Left forelimb (tissue), 1 donor: Measurements from ENCODE around the gene PBX1.
"Not testable (repeated sequence)": the region's sequence is repeated elsewhere in the genome, so short reads cannot be mapped to it uniquely, and the experiment has no call there.

Experiments used
- DNase-seq: peaks from one replicate; pipeline ENCODE4 v3.0.0-alpha.2; 2018; ENCODE audit warnings: low spot score

The PBX1 gene

DNA sequence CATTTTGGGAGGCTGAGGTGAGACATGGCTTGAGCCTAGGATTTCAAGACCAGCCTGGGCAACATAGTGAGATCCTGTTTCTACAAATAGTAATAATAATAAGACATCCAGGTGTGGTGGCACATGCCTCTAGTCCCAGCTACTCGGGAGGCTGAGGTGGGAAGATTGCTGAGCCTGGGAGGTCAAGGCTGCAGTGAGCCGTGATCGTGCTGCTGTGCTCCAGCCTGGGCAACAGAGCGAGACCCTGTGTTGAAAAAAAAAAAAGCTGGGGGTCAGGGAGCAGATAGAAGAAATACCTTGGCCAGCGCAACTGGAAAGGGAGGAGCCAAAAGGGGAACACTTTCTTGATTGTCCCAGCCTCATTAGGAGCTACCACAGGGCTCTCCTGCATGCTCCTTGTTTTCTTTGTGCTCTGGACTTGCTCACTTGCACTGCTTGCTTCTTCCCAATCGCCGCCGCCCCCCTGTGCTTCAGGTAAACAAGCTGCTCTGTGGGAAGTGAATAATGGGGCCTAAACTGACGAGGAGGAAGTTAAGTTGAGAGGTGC is 31.1 kb downstream of the PBX1 start:
- no peak for DNase-seq

DNA sequence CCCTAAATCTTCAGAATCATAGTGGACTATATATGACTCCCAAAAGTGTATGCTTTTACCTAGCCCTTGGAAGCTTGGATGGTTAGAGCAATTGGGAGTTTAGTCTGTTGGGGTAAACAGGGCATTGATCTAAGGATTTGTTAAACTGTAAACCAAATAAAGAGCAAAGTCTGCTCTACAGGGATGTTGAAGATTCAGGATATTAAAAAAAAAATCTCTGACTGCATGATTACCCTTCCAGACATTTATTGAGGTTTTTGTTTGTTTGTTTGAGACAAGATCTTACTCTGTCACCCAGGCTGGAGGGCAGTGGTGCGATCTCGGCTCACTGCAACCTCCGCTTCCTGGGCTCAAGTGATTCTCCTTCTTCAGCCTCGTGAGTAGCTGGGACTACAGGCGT is 31.6 kb downstream of the PBX1 start:
- DNase-seq, result no peak

DNA sequence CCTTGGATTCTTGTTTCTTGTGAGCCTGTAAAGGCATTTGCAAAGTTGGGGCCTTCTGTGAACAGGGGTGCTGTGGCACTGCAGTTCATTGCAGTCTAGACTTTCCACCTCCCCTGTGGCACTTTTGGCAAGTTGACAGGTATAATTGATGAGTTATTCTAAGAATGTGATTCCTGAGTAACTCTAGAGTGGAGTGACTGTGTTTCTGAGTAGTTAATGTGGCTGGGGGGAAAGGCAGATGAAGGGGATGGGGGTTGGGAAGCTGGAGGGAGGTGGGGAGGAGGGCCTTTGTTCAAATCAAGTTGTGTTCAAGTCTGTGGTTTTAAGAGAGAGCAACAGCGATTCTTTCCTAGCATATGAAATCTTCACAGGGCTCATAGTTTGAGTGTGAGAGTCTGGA is 32.9 kb downstream of the PBX1 start:
- DNase-seq, result no peak

DNA sequence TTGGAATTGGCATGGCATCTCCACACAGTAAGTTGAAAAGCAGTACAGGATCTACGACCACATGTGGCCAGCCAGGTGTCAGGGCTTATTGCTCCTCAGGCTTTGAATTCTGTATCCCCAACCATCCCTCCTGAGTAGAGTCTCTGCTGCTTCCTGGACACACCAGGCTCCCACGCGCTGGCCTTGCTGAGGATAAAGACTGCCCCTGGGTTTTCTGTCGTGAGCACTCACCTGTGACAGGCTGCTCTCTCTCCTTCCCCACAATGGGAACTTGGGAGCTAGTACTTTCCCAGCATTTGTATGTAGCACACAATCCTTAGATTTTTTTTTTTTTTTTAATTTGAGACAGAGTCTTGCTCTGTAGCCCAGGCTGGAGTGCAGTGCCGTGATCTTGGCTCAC is 33.6 kb downstream of the PBX1 start:
- DNase-seq, result no peak

DNA sequence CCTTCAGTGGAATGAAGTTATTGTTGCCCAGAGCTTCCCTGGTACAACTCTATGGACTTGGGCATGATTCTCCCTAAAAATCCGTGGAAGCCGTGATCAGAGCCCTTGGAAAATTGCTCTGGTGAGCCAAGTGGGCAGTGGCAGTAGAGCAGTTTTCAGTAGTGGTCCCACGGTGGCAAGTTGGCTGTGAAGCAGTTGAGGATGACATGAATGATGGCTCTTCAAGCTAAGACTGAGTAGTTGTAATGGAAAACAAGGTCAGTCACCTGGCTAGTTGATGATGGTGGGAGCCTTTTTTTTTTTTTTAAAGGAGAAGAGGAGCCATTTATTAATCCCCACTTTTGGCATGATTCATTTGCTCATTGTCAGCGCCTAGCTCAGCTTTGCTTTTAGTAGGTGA is 36.2 kb downstream of the PBX1 start:
- no peak for DNase-seq

DNA sequence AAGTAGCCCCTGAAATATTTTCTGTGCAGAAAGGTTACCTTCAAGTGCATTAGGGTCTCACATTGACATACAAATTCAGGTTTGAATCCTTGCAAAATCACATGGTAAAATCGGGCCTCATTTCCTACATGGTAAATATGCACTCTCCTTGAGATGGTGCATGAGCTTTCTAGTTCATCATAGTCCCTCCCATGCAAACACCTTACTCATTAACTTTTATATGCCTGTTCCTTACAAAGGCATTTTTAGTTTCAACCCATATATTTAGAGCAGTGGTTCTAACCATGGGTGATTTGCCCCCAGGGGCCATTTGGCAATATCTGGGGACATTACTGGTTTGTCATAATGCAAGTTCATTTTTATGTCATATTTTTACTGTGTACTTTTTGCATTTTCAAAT is 37.2 kb downstream of the PBX1 start:
- DNase-seq, result no peak

DNA sequence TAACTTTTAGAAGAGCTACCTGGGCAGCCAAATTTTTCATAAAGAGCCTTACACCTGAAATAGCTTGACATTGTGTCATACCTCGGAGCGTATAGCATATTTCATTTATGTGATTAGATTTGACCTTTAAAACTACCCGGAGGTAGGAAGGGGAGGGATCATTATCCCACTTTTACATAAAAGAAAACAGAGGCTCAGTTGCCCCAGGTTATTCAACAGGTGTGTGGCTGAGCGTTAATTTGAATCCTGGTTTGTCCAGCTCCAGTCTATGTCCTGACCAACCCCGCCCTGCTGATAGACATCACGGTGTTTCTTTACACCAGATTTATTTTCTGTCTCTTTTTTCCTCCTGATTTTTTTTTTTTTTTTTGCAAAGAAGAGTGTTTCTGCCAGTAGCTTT is 39.7 kb downstream of the PBX1 start:
- DNase-seq, result no peak

DNA sequence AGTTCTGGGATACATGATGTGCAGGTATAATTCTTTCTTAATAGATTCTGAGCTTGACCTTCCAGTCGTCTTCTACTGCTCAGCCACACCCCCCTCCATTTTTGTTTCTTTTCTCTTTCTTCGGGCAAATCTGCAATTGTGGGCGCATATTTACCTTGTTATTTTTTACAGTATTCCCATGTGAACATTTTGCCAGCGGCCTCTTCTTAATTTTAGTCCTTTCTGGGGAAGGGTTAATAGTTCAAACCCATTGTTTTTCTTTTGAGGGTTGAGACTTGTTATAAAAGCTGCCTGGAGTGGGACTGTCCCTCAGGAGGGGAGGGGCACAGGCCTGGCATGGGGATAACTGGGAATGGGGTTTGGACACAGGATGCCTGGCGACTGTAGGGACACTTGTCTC is 40.3 kb downstream of the PBX1 start:
- DNase-seq, result no peak

DNA sequence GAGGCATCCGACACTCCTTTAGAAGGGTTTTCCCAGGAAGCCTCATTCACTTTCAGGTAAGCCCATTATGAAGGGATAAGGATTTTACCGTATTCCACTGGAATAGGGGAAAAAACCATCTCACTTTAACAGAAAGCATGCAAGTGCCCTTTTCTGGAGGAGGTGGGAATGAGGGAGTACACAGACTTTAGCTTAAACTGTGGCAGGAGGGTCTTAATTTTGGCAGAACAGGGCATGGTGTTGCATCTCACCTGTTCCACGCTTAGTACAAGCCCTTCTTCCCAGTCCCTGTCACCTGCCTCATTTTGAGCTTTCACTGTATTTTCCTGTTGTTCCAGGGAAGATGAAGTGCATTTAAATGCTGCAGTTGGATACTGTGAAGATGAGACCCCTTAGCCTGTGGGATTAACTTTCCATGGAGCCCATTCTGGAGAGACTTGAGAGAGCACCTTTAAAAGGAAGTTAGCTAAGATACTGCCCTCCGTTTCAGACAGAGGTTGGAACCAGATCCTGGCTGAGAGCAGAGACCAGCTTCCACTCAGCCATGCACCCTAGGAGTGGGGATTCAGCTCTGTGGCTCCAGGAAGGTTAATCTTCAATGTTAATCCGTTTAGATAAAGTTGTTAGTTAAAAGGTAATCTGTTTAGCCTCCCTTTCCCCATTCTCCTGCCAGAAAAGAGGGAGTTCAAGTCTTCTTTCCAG is 42.6 kb downstream of the PBX1 start:
- no peak for DNase-seq

DNA sequence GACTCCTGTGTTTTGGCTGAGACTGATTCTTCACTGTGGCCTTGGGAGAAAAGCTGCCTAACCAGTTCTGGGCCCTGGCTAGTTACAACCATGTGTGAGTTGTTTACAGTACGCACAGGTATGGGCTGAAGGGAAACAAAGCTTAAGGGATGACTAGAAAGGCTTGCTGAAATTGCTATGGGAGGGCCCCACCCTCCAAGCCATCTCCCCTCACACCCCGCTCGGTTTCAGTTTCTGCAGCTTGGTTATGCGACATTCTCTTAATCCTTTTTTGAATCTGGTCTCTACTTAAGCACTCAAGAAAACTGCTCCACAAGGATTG is 43.1 kb downstream of the PBX1 start:
- no peak for DNase-seq

DNA sequence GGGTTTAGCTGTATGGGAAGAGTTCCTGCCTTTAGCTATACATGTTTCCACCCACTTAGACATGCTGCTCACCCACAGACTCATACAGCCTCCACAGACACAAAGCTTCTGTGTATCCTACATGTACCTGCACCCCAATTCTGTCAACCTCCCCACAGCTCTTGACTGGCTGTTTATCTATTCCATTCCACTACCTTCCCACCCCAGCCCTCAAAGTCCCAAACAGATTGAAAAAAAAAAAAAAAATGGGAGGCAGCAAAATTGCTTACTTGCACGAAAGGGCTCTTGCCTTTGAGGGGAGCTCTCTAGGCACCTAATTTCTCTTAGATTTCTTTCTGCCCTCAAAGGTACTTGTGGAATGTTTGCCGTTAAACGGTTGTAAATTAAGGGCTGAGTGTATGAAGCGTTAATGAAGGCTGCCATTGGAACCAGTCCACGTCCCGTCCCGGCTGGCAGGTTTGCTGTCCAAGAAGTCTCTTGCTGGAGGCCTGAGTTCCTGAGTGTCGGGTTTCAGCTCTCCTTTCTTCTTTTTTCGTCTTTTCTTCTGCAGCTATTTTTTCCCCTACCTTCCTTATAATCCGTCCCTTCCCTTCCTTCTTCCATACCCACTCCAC is 43.6 kb downstream of the PBX1 start:
- no peak for DNase-seq

DNA sequence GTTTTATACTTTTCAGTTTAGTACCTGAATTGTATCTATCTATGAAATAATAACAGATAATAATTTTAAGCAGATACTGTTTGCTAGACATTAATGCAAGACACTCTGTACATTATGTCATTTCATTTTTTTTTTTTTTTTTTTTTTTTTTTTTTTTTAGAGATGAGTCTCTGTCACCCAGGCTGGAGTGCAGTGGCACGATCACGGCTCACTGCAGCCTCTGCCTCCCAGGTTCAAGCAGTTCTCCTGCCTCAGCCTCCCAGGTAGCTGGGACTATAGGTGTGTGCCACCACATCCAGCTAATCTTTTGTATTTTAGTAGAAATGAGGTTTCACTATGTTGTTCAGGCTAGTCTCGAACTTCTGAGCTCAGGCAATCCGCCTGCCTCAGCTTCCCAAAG is 44.8 kb downstream of the PBX1 start:
- DNase-seq, result not testable (repeated sequence)

DNA sequence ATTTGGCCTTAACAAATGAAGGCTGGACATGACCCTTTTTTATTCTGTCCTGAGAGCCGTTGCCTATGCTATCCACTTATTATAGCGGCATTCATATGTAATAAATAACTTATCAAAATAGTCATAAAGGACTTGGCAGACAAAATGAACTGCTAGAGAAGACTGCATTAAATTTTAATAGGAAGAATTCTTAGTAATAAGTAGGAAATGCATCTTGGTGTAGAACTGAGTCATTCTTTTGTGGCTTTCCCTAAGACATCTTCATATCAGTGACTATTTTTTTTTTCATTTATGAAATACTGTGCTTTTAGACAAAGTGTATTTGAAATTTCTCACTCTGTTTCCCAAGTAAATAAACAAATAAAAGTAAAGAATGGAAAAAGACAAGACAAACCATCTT is 45.6 kb downstream of the PBX1 start:
- DNase-seq, result no peak

DNA sequence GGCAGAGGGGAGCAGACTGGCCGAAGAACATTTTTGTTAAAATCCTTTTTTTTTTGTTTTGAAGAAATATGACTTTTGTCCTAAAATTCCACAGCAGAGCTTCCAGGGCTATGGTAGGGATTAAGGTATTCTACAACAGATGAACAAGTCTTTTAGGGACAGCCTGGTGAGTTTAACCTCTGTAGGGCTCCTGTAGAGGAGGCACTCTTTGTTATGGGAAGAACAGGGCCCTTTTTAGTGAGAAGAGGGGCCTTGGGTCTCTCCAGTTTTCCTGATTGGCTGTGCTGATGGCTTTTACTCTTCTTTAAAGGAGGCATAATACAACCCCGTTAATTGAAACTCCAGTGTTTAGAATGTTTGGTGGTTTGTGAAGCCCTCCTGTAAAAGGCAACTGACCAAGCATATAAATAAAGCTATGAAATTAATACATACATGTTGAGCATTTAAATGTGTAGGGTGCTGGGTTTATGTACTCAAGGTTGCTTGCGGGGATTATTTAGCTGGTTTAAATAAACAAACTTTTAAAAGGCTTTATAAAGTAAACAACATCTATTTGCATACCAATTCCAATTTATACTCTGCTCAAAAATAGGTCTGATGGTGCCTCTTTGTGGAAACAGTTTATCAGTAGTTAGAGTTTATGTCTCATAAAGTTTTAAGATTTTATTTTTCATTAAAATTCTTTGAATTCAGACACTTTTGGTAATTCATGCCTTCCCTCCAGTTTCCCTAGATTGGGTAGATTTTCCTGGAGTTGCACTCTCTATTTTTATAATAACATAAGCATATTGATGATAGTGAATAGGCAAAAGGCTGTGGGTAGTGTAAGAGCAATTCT is 46.5 kb downstream of the PBX1 start:
- DNase-seq, result no peak

DNA sequence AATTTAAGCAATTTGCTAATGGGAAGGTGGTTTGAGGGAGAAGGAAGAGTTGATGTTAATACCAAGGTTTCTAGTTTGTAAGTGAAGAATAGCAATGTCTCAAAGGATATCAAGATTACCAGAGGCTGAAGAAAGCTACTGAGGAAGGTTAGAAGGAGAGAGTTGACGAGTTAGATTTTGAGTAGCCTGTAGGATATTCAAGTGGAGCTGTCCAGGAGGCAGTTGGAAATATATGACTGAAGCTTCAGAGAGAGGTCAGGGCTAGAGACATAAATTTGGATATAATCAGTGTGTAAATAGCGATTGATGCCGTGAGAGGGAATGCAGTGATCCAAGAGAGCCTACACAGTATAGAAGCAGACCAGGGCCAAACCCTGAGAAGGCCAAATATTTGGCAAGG is 48.4 kb downstream of the PBX1 start:
- DNase-seq, result no peak

DNA sequence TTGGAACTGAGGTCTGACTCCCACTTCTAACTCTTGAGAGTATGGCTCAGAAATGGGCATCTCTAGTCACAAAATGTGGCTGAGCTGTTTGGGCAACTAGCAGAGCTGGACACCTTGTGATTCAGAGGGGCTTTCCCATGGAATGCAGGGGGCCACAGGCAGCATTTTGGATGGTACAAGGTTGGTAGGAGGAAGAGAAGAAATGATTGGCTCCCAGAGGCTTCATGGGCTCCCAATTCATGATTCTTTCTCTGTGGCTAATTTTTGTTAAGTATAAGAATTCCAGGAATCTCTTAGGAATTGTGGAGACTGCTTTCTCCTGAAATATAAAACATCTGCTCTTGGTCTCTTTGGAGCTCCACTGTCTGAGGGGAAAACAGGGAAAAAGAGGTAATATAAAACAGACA is 49.7 kb downstream of the PBX1 start:
- DNase-seq, result no peak

DNA sequence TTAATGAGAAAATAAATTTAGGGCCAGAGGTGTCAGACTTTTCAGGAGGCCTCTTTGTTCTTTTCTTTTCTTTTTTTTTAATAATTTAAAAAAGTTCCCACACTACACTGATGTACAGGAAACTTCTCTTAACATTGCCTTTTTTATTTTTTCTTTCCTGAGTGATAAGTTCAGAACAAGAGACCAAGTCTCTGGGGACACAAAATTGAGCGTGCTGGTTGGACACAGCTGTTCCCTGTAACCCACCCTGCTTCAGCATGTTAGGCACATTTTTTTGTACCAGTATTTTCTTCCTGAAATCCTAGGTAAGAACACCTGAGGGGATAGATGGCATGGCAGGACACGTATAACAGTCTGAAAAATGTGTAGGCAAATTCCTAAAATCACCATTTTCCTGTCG is 50.1 kb downstream of the PBX1 start:
- DNase-seq, result no peak

DNA sequence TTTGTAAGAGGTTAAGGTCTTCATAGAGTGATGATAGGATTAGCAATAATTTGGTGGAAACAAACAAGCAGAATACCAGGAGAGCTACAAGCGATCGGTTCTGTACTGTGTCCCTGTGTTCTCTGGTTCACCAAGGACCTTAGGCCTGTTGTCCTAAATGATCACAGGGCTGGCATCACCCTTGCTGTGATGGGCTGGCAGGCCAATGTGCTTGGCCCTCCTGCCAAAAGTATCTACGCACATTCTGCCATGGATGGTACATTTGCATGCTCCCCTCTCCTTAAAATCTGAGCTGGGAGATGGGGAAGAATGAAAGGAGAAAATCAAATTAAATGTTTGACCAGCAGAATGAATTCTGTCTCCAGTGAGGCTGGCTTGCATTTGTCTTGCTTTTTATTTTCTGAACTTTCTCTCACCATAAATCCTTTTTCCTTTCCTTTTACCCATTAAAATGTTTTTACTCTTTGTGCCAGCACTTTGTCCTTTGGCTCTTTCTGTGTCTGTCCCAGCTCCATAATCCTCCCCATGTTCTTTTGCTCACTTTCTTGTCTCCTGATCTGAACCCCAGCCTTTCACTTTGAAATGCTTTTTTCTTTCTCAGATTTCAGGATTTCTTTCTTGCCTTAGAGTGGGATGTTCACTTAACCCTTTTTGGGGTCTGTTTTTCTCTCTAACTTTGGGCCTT is 51.7 kb downstream of the PBX1 start:
- DNase-seq, result no peak

DNA sequence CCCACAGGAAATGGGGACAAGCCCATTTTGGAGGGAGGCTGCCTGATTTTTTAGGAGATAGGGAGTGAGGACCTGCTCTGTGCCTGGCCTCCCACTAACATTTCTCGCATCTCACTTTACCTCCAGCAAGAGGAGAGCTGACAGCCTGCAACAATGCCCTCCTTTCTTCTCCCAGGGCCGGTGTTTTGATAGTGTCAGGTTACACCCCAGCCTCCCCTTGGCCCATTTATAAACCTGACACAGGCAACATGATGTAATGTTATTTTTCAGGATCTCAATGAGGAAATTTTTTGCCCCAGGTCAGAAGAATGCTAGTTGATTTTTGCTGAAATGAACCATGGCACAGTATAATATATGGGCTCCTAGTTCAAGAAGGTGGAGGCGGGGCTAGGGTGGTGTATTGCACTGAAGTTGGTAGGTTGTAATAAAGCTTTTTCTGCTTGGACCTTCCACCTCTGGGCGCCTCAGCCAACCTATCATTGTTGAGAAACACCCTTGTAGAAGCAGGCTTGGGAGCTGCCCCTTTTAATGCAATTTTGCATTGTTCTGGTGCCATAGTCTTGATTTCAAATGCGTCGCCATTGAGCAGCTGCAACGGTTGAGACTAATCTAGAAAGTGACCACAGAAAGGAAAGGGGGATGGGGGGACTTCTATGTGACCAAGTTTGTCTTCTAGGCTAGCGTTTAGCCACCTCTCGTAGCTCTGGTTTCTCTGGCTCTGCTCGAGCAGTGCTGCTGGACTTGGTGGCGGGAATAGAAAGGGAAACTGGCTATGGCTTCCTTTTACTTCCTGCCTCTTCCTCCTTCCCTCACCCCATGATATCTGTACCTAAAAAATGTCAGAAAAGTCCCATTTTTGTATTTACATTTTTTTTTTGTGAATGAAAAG is 53.0 kb downstream of the PBX1 start:
- no peak for DNase-seq

DNA sequence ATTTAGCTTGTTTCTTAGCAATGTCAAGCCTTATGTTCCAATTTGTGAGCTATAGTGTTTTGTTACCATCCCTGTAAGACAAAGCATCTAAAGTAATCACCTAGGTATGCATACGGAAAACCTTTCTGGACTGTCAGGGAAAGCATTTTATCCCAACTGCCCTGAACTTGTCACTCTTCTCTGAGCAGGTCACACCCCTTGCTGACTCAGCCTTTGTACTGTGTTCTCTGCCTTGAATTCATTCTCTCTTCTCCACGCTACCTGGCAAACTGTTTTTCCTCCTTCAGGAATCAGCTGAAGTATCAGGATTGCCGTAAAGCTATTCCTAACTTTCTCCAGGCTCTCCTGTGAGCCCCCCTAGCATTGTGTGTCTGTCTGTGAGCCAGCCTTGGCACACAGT is 54.2 kb downstream of the PBX1 start:
- DNase-seq, result no peak

DNA sequence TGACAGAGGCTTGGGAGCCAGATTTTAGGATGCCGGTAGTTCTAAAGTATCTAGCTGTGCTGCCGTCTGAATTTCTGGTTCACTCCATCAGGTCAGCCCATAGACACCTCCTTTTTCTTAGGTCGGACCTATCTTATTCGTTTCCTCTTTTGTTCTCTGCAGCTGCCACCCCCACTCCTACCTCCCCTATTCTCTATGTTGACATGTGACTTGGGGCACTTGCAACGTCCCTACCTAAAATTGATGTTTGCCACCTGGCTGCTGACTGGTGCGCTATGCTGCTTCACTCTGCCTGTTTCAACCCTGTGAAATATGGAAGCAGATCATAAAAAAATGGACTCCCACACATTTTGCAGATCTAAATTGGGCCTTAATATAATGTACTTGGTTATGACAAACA is 55.3 kb downstream of the PBX1 start:
- no peak for DNase-seq
